NCI-H128 (cell line): ENCODE measurements around the gene DNAJB14.

Experiments used
- DNase-seq: peaks from one replicate; lab custom pipeline; 2025; ENCODE audit not compliant: unreplicated experiment; lab: John Stamatoyannopoulos, UW

Gene DNAJB14

GRCh38 chr4:99872570-99872969, 73.8 kb downstream of the DNAJB14 start:
- no peak for DNase-seq

- DNase-seq = no peak
Measured at GRCh38 chr4:99868126-99868596, 78.3 kb downstream of the DNAJB14 start.

- DNase-seq = no peak
Measured at GRCh38 chr4:99863804-99864203, 82.6 kb downstream of the DNAJB14 start.

- no peak for DNase-seq
Measured at GRCh38 chr4:99861120-99861905, 85.1 kb downstream of the DNAJB14 start.

- no peak for DNase-seq
Measured at GRCh38 chr4:99860521-99860920, 85.9 kb downstream of the DNAJB14 start.

GRCh38 chr4:99859618-99860017, 86.8 kb downstream of the DNAJB14 start:
- no peak for DNase-seq

- DNase-seq = no peak
Measured at GRCh38 chr4:99857307-99857706, 89.1 kb downstream of the DNAJB14 start.

GRCh38 chr4:99856166-99856565, 90.3 kb downstream of the DNAJB14 start:
- DNase-seq = no peak

GRCh38 chr4:99855678-99856077, 90.7 kb downstream of the DNAJB14 start:
- no peak for DNase-seq

- no peak for DNase-seq
Measured at GRCh38 chr4:99853999-99854398, 92.4 kb downstream of the DNAJB14 start.

- no peak for DNase-seq
Measured at GRCh38 chr4:99853190-99853589, 93.2 kb downstream of the DNAJB14 start.

GRCh38 chr4:99852199-99852749, 94.1 kb downstream of the DNAJB14 start:
- no peak for DNase-seq

- DNase-seq = no peak
Measured at GRCh38 chr4:99848591-99849001, 97.8 kb downstream of the DNAJB14 start.

GRCh38 chr4:99847362-99847976, 98.9 kb downstream of the DNAJB14 start:
- DNase-seq = no peak

- no peak for DNase-seq
Measured at GRCh38 chr4:99846891-99847290, 99.5 kb downstream of the DNAJB14 start.
